HCT116 (cell line): ENCODE results near the gene TCF23. TPM values are rescaled to one million over a fixed set of nuclear protein-coding genes. Genes with fewer than 3 reads are reported as not detected.
A peak's percentile ranks its signal among the peaks of the same experiment; 100 is the strongest.

Source experiments
- ATAC-seq: fragments of 200-7000 bp; cut with Tn5 transposase; 2 replicates; pipeline ENCODE4 v1.9.1; 2020; ENCODE audit warnings: mild to moderate bottlenecking, moderate library complexity
- BruUV-seq: library from RNA; stranded (reverse); fragments of 400-500 nt; replicated peaks from 2 replicates; lab custom pipeline; 2021; lab: Mats Ljungman, UMichigan
- CTCF ChIA-PET: fragments of 300-600 bp; sonication (Branson Sonifier 250); formaldehyde crosslinking; loops from one replicate; lab custom pipeline; 2021; ENCODE audit warnings: antibody characterized with exemption; lab: Charles Lee
- POLR2A ChIA-PET: fragments of 300-600, 350-600 bp; sonication (Branson Sonifier 250); formaldehyde crosslinking; loops from one replicate; lab custom pipeline; 2021; ENCODE audit warnings: antibody characterized with exemption; lab: Charles Lee
- RAD21 ChIA-PET, 2 experiments: fragments of 300-600 bp; sonication (Branson Sonifier 250); formaldehyde crosslinking; loops; one replicate each; lab custom pipeline; 2023; ENCODE audit warnings: low total read pairs in 2 of 2; ENCODE audit not compliant: uncharacterized antibody in 2 of 2, unreplicated experiment in 2 of 2, low non-redundant PET in 1 of 2; lab: Charles Lee
- DNase-seq: peaks from one replicate; pipeline ENCODE4 v3.0.0-alpha.2; 2010; ENCODE audit warnings: low read depth, low spot score
- H2AFZ ChIP-seq: fragments of 200-600 bp; shearing (Covaris generic), sonication (generic); 2 replicates; pipeline ENCODE4 v1.6.1; 2017; ENCODE audit warnings: low read depth, mixed run types, mixed read lengths, antibody characterized with exemption, low read length; ENCODE audit not compliant: poor library complexity, severe bottlenecking
- H3K27ac ChIP-seq: 2 replicates; pipeline ENCODE4 v1.5.1; 2012; ENCODE audit warnings: low read depth, low read length
- H3K27me3 ChIP-seq: fragments of 200-600 bp; sonication (generic); 2 replicates; pipeline ENCODE4 v1.6.1; 2016; ENCODE audit warnings: mixed run types, low read length, mixed read lengths; ENCODE audit not compliant: insufficient read depth
- H3K36me3 ChIP-seq, 2 experiments: fragments of 200-500 bp in 1 of 2; fragments of 200-600 bp in 1 of 2; sonication (Bioruptor generic) in 1 of 2; sonication (generic) in 1 of 2; 2 replicates each; pipeline versions ENCODE4 v1.5.1 to v1.6.1; 2014 to 2016; ENCODE audit warnings: low read length in 2 of 2, inconsistent platforms in 1 of 2, mixed read lengths in 1 of 2, mixed run types in 1 of 2; ENCODE audit not compliant: insufficient read depth in 2 of 2, control insufficient read depth in 1 of 2
- H3K4me1 ChIP-seq, 2 experiments: fragments of 200-600 bp in 1 of 2; sonication (generic) in 1 of 2; 2 replicates each; pipeline versions ENCODE4 v1.5.1 to v1.6.1; 2012 to 2017; ENCODE audit warnings: low read length in 2 of 2, inconsistent platforms in 1 of 2, mild to moderate bottlenecking in 1 of 2, mixed read lengths in 1 of 2, mixed run types in 1 of 2, moderate library complexity in 1 of 2; ENCODE audit not compliant: insufficient read depth in 2 of 2, control insufficient read depth in 1 of 2
- H3K4me2 ChIP-seq: fragments of 200-600 bp; sonication (generic); 2 replicates; pipeline ENCODE4 v1.6.1; 2017; ENCODE audit warnings: mixed run types, low read length, mixed read lengths
- H3K4me3 ChIP-seq, 2 experiments: fragments of 200-600 bp in 1 of 2; sonication (generic) in 1 of 2; replicated peaks in 1 of 2; 2 replicates each; pipeline ENCODE4 v1.5.1; 2011 to 2016; ENCODE audit warnings: low read length in 2 of 2, control low read depth in 1 of 2, low read depth in 1 of 2, mild to moderate bottlenecking in 1 of 2, mixed read lengths in 1 of 2, mixed run types in 1 of 2
- H3K79me2 ChIP-seq: fragments of 200-600 bp; sonication (generic); 2 replicates; pipeline ENCODE4 v1.6.1; 2017; ENCODE audit warnings: mild to moderate bottlenecking, mixed run types, low read length, moderate library complexity, mixed read lengths; ENCODE audit not compliant: insufficient read depth
- H3K9ac ChIP-seq: fragments of 200-600 bp; sonication (generic); 2 replicates; pipeline ENCODE4 v1.6.1; 2016; ENCODE audit warnings: low read length, mixed read lengths
- H3K9me2 ChIP-seq: fragments of 200-600 bp; sonication (generic), shearing (Covaris generic); 2 replicates; pipeline ENCODE4 v1.6.1; 2017; ENCODE audit warnings: mixed run types, mild to moderate bottlenecking, moderate library complexity; ENCODE audit not compliant: insufficient read depth
- H3K9me3 ChIP-seq, 2 experiments: fragments of 200-500 bp in 1 of 2; fragments of 200-600 bp in 1 of 2; sonication (Bioruptor generic) in 1 of 2; sonication (generic) in 1 of 2; 2 replicates each; pipeline ENCODE4 v1.6.1; 2014 to 2017; ENCODE audit warnings: low read length in 2 of 2, mixed read lengths in 2 of 2, inconsistent platforms in 1 of 2, low read depth in 1 of 2, mild to moderate bottlenecking in 1 of 2, mixed run types in 1 of 2, moderate library complexity in 1 of 2; ENCODE audit not compliant: control insufficient read depth in 1 of 2, insufficient read depth in 1 of 2
- H4K20me1 ChIP-seq: fragments of 200-600 bp; sonication (generic), shearing (Covaris generic); 2 replicates; pipeline ENCODE4 v1.6.1; 2017; ENCODE audit warnings: mixed run types, mild to moderate bottlenecking, moderate library complexity; ENCODE audit not compliant: insufficient read depth
- CBX3 ChIP-seq: IDR thresholded peaks from 2 replicates; pipeline ENCODE4 v1.6.1; 2012; ENCODE audit warnings: low read depth
- CEBPB ChIP-seq: IDR thresholded peaks from 2 replicates; pipeline ENCODE4 v1.6.1; 2012; ENCODE audit warnings: low read depth
- EGR1 ChIP-seq: IDR thresholded peaks from 2 replicates; pipeline ENCODE4 v1.6.1; 2012; ENCODE audit warnings: low read depth
- ELF1 ChIP-seq: IDR thresholded peaks from 2 replicates; pipeline ENCODE4 v1.6.1; 2012; ENCODE audit warnings: low read depth, borderline replicate concordance
- EZH2phosphoT487 ChIP-seq: fragments of 200-600 bp; IDR thresholded peaks from 2 replicates; pipeline ENCODE4 v1.6.1; 2018; ENCODE audit warnings: antibody characterized with exemption, borderline replicate concordance
- FOSL1 ChIP-seq: IDR thresholded peaks from 2 replicates; pipeline ENCODE4 v1.6.1; 2012; ENCODE audit warnings: low read depth
- JUND ChIP-seq: IDR thresholded peaks from 2 replicates; pipeline ENCODE4 v1.6.1; 2012
- POLR2A ChIP-seq: IDR thresholded peaks from 2 replicates; pipeline ENCODE4 v1.7.0; 2011; ENCODE audit warnings: borderline replicate concordance; ENCODE audit not compliant: insufficient read depth, insufficient read length; ENCODE audit errors: extremely low read depth
- POLR2AphosphoS5 ChIP-seq: IDR thresholded peaks from 2 replicates; pipeline ENCODE4 v1.6.1; 2011; ENCODE audit warnings: mild to moderate bottlenecking, low read depth, low read length, moderate library complexity
- RAD21 ChIP-seq: IDR thresholded peaks from 2 replicates; pipeline ENCODE4 v1.6.1; 2012; ENCODE audit warnings: low read depth, mild to moderate bottlenecking
- SIN3A ChIP-seq: IDR thresholded peaks from 2 replicates; pipeline ENCODE4 v1.6.1; 2012; ENCODE audit warnings: low read depth
- SP1 ChIP-seq: IDR thresholded peaks from 2 replicates; pipeline ENCODE4 v1.6.1; 2012; ENCODE audit warnings: low read depth
- SRF ChIP-seq: IDR thresholded peaks from 2 replicates; pipeline ENCODE4 v1.6.1; 2012; ENCODE audit warnings: low read depth
- TCF7L2 ChIP-seq: IDR thresholded peaks from 2 replicates; pipeline ENCODE4 v1.7.0; 2011; ENCODE audit warnings: borderline replicate concordance, inconsistent platforms; ENCODE audit not compliant: insufficient read depth, insufficient read length; ENCODE audit errors: extremely low read depth
- ZFX ChIP-seq: fragments of 450-650 bp; IDR thresholded peaks from 2 replicates; pipeline ENCODE4 v1.6.1; 2017
- ZNF274 ChIP-seq: fragments of 200-500 bp; sonication (Bioruptor generic); IDR thresholded peaks from 2 replicates; pipeline ENCODE4 v1.6.1; 2014; ENCODE audit warnings: mild to moderate bottlenecking, low read depth, low read length, inconsistent platforms
- intact Hi-C: fragments of 100-400 bp; cut with micrococcal nuclease; formaldehyde crosslinking; loops from 2 replicates; pipeline ENCODE4 v1.10.0; 2022
- total RNA-seq: library from RNA; stranded (reverse); gene quantifications from one replicate; pipeline ENCODE4 v1.2.1, GENCODE V29; 2021; ENCODE audit not compliant: unreplicated experiment
- TF ChIP-seq, protein P1 (sequence below): IDR thresholded peaks from 2 replicates; pipeline ENCODE4 v1.6.1; 2012; ENCODE audit warnings: low read depth
- TF ChIP-seq, protein P2 (sequence below): IDR thresholded peaks from 2 replicates; pipeline ENCODE4 v1.6.1; 2012
- TF ChIP-seq, protein P3 (sequence below): IDR thresholded peaks from 2 replicates; pipeline ENCODE4 v1.6.1; 2012
- TF ChIP-seq, protein P4 (sequence below), 3 experiments: fragments of 200-600 bp in 1 of 3; sonication (generic) in 1 of 3; IDR thresholded peaks in 2 of 3; conservative IDR thresholded peaks in 1 of 3; 2 replicates each; pipeline ENCODE4 v1.5.1; 2012 to 2017; ENCODE audit warnings: low read depth in 2 of 3, low read length in 2 of 3, antibody characterized with exemption in 1 of 3, borderline replicate concordance in 1 of 3, control low read depth in 1 of 3, mild to moderate bottlenecking in 1 of 3, mixed read lengths in 1 of 3, mixed run types in 1 of 3, moderate library complexity in 1 of 3; ENCODE audit not compliant: insufficient read depth in 1 of 3

TCF23 gene
- total RNA-seq, 1 experiment from 2014 or later, result not detected

DNA sequence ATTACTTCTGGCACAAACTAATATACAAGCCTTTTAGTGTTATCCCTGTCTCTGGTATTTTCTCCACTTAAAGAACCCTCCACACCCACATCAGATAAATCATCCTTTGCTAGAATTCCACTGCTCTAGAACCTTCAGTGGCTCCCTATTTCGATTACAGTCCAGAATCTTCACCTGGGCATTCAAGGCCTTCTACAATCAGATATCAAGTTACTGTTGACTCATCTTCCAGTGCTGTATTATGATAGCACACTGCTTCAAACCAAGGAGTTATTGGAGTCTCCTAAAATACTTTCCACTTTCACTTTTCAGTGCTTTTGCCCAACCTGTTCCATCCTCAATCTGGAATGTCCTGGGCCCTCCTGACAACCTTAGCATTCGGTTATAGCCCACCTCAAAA is 33.3 kb upstream of the TCF23 start:
- Histone ChIP-seq H3K9me3 (no peaks in the 10 kb centered on the region), H3K36me3 (no peaks in the 10 kb centered on the region), H3K79me2 (no peaks in the 10 kb centered on the region), H3K27me3 (no peaks in the 10 kb centered on the region), H3K4me3 (no peak overlapping the region), H3K9ac (no peak overlapping the region), H2AFZ (no peak overlapping the region), H3K4me1 (peaks cover 0 to 17% of the 10 kb centered on the region in 2 experiments; a peak in 3 of 4 replicates), H3K4me2 (no peak overlapping the region), H4K20me1 (no peaks in the 10 kb centered on the region), H3K9me2 (no peaks in the 10 kb centered on the region), H3K27ac (no peak overlapping the region)
- DNase-seq, result no peak
- no peak for ATAC-seq
- POLR2A ChIA-PET, result no interaction called here
- RAD21 ChIA-PET, result no interaction called here
- CTCF ChIA-PET, result no interaction called here
- intact Hi-C loops, result no loop called here
- TF ChIP-seq SIN3A, result no peak
- TF ChIP-seq SP1, result no peak
- TF ChIP-seq EGR1, result no peak
- TF ChIP-seq, protein P1, sequence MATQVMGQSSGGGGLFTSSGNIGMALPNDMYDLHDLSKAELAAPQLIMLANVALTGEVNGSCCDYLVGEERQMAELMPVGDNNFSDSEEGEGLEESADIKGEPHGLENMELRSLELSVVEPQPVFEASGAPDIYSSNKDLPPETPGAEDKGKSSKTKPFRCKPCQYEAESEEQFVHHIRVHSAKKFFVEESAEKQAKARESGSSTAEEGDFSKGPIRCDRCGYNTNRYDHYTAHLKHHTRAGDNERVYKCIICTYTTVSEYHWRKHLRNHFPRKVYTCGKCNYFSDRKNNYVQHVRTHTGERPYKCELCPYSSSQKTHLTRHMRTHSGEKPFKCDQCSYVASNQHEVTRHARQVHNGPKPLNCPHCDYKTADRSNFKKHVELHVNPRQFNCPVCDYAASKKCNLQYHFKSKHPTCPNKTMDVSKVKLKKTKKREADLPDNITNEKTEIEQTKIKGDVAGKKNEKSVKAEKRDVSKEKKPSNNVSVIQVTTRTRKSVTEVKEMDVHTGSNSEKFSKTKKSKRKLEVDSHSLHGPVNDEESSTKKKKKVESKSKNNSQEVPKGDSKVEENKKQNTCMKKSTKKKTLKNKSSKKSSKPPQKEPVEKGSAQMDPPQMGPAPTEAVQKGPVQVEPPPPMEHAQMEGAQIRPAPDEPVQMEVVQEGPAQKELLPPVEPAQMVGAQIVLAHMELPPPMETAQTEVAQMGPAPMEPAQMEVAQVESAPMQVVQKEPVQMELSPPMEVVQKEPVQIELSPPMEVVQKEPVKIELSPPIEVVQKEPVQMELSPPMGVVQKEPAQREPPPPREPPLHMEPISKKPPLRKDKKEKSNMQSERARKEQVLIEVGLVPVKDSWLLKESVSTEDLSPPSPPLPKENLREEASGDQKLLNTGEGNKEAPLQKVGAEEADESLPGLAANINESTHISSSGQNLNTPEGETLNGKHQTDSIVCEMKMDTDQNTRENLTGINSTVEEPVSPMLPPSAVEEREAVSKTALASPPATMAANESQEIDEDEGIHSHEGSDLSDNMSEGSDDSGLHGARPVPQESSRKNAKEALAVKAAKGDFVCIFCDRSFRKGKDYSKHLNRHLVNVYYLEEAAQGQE, result no peak
- TF ChIP-seq POLR2A, result no peak
- TF ChIP-seq ELF1, result no peak
- no peak for TF ChIP-seq POLR2AphosphoS5
- TF ChIP-seq, protein P2, sequence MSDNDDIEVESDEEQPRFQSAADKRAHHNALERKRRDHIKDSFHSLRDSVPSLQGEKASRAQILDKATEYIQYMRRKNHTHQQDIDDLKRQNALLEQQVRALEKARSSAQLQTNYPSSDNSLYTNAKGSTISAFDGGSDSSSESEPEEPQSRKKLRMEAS, result no peak
- TF ChIP-seq JUND, result no peak
- TF ChIP-seq EZH2phosphoT487, result no peak
- no peak for TF ChIP-seq RAD21
- no peak for TF ChIP-seq CEBPB
- TF ChIP-seq SRF, result no peak
- TF ChIP-seq TCF7L2, result no peak
- no peak for TF ChIP-seq FOSL1
- TF ChIP-seq ZNF274, result no peak
- no peak for TF ChIP-seq CBX3
- TF ChIP-seq ZFX, result no peak
- TF ChIP-seq, protein P3, sequence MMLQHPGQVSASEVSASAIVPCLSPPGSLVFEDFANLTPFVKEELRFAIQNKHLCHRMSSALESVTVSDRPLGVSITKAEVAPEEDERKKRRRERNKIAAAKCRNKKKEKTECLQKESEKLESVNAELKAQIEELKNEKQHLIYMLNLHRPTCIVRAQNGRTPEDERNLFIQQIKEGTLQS, result no peak
- TF ChIP-seq, protein P4, sequence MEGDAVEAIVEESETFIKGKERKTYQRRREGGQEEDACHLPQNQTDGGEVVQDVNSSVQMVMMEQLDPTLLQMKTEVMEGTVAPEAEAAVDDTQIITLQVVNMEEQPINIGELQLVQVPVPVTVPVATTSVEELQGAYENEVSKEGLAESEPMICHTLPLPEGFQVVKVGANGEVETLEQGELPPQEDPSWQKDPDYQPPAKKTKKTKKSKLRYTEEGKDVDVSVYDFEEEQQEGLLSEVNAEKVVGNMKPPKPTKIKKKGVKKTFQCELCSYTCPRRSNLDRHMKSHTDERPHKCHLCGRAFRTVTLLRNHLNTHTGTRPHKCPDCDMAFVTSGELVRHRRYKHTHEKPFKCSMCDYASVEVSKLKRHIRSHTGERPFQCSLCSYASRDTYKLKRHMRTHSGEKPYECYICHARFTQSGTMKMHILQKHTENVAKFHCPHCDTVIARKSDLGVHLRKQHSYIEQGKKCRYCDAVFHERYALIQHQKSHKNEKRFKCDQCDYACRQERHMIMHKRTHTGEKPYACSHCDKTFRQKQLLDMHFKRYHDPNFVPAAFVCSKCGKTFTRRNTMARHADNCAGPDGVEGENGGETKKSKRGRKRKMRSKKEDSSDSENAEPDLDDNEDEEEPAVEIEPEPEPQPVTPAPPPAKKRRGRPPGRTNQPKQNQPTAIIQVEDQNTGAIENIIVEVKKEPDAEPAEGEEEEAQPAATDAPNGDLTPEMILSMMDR (IDR thresholded peaks at IDR 0.05 in 2 of 3, conservative IDR thresholded peaks at IDR 0.05 in 1 of 3; ENCODE audit: borderline replicate concordance in 1 of 3, insufficient read depth in 1 of 3, low read depth in 2 of 3, low read length in 2 of 3), result no peak
- BruUV-seq, result TSS peak; percentile 24
